Measurements from ENCODE around the gene TIAM2.
"Not testable (repeated sequence)": the region's sequence is repeated elsewhere in the genome, so short reads cannot be mapped to it uniquely, and the experiment has no call there.

TIAM2 gene

GRCh38 chr6:155103816-155104366 is 108.8 kb downstream of the TIAM2 start:
- no peak for DNase-seq

- no peak for DNase-seq
These were observed 111.5 kb downstream of the TIAM2 start for GRCh38 chr6:155106456-155107115.

GRCh38 chr6:155107432-155108069 is 112.4 kb downstream of the TIAM2 start:
- no peak for DNase-seq

GRCh38 chr6:155108070-155108820 is 113.1 kb downstream of the TIAM2 start:
- no peak for DNase-seq

GRCh38 chr6:155110721-155111120 is 115.6 kb downstream of the TIAM2 start:
- DNase-seq, result no peak

GRCh38 chr6:155112757-155113156 is 117.6 kb downstream of the TIAM2 start:
- DNase-seq, result no peak

GRCh38 chr6:155115893-155116570 is 120.9 kb downstream of the TIAM2 start:
- no peak for DNase-seq

GRCh38 chr6:155116571-155116910 is 121.4 kb downstream of the TIAM2 start:
- no peak for DNase-seq

- no peak for DNase-seq
These were observed 122.1 kb downstream of the TIAM2 start for GRCh38 chr6:155117256-155117655.

GRCh38 chr6:155117785-155118184 is 122.7 kb downstream of the TIAM2 start:
- no peak for DNase-seq

GRCh38 chr6:155119201-155119600 is 124.1 kb downstream of the TIAM2 start:
- DNase-seq, result not testable (repeated sequence)

- no peak for DNase-seq
These were observed 124.9 kb downstream of the TIAM2 start for GRCh38 chr6:155120034-155120433.

GRCh38 chr6:155121294-155121693 is 126.2 kb downstream of the TIAM2 start:
- no peak for DNase-seq

GRCh38 chr6:155121699-155122098 is 126.6 kb downstream of the TIAM2 start:
- DNase-seq, result no peak

GRCh38 chr6:155122199-155122950 is 127.3 kb downstream of the TIAM2 start:
- DNase-seq, result no peak

- no peak for DNase-seq
These were observed 128.4 kb downstream of the TIAM2 start for GRCh38 chr6:155123520-155123919.

- DNase-seq, result no peak
These were observed 130.8 kb downstream of the TIAM2 start for GRCh38 chr6:155125906-155126305.

GRCh38 chr6:155126727-155127439 is 131.8 kb downstream of the TIAM2 start:
- DNase-seq, result no peak

- no peak for DNase-seq
These were observed 133.9 kb downstream of the TIAM2 start for GRCh38 chr6:155128977-155129376.

GRCh38 chr6:155129744-155130143 is 134.6 kb downstream of the TIAM2 start:
- DNase-seq, result no peak

GRCh38 chr6:155130161-155130853 is 135.2 kb downstream of the TIAM2 start:
- DNase-seq, result no peak

Data from effector CD4-positive, alpha-beta T cell (primary cell).